ENCODE results near the gene ENPP6. TPM values are rescaled to one million over a fixed set of nuclear protein-coding genes. Genes with fewer than 3 reads are reported as not detected.

Gene ENPP6
- polyA plus RNA-seq, 1 donor from 2014 or later: not detected

GRCh38 chr4:184265546-184266351 lies 48.1 kb upstream of the ENPP6 start:
- Histone ChIP-seq H3K9me2 (ENCODE audit: insufficient read depth, low read length) (no peaks in the 10 kb centered on the region), H3K4me2 (ENCODE audit: low read length) (no peak overlapping the region), H3F3A (ENCODE audit: insufficient read depth, low read length, poor library complexity, severe bottlenecking) (no peaks in the 10 kb centered on the region), H4K20me1 (ENCODE audit: insufficient read depth) (no peaks in the 10 kb centered on the region), H3K36me3 (ENCODE audit: insufficient read depth, low read length) (no peaks in the 10 kb centered on the region), H3K9me3 (ENCODE audit: low read length) (no peaks in the 10 kb centered on the region), H2AFZ (ENCODE audit: low read depth, low read length) (no peak overlapping the region), H3K79me2 (replicated peaks; ENCODE audit: insufficient read depth, low read length) (no peaks in the 10 kb centered on the region), H3K4me3 (ENCODE audit: low read length) (no peak overlapping the region), H3K27me3 (ENCODE audit: insufficient read depth, low read depth, low read length) (no peaks in the 10 kb centered on the region), H3K9ac (ENCODE audit: low read length) (no peak overlapping the region), H3K27ac (ENCODE audit: low read length) (no peak overlapping the region)
- TF ChIP-seq EP300 (conservative IDR thresholded peaks at IDR 0.05; ENCODE audit: poor library complexity, severe bottlenecking) (no peak), TAF1 (IDR thresholded peaks at IDR 0.05; ENCODE audit: low read depth) (no peak), CTCF (IDR thresholded peaks at IDR 0.05; ENCODE audit: poor library complexity, severe bottlenecking) (no peak), SMC3 (conservative IDR thresholded peaks at IDR 0.05; ENCODE audit: poor library complexity) (no peak), RAD21 (conservative IDR thresholded peaks at IDR 0.05) (no peak), POLR2AphosphoS5 (IDR thresholded peaks at IDR 0.05) (no peak), MXI1 (conservative IDR thresholded peaks at IDR 0.05; ENCODE audit: poor library complexity, severe bottlenecking) (no peak), EZH2 (IDR thresholded peaks at IDR 0.05; ENCODE audit: borderline replicate concordance, insufficient read depth, low read length, poor library complexity, severe bottlenecking) (no peak), REST (IDR thresholded peaks at IDR 0.05; ENCODE audit: borderline replicate concordance) (no peak)

- TF ChIP-seq REST (IDR thresholded peaks at IDR 0.05; ENCODE audit: borderline replicate concordance) (no peak), CTCF (IDR thresholded peaks at IDR 0.05; ENCODE audit: poor library complexity, severe bottlenecking) (peak; percentile 94), RAD21 (conservative IDR thresholded peaks at IDR 0.05) (peak; percentile 93), MXI1 (conservative IDR thresholded peaks at IDR 0.05; ENCODE audit: poor library complexity, severe bottlenecking) (no peak), SMC3 (conservative IDR thresholded peaks at IDR 0.05; ENCODE audit: poor library complexity) (peak; percentile 97), POLR2AphosphoS5 (IDR thresholded peaks at IDR 0.05) (no peak), EP300 (conservative IDR thresholded peaks at IDR 0.05; ENCODE audit: poor library complexity, severe bottlenecking) (no peak), TAF1 (IDR thresholded peaks at IDR 0.05; ENCODE audit: low read depth) (no peak), EZH2 (IDR thresholded peaks at IDR 0.05; ENCODE audit: borderline replicate concordance, insufficient read depth, low read length, poor library complexity, severe bottlenecking) (no peak)
- H3K4me3 ChIP-seq (ENCODE audit: low read length): no peak overlapping the region
- H2AFZ ChIP-seq (ENCODE audit: low read depth, low read length): peak overlapping the region; percentile 56
- H3K9me2 ChIP-seq (ENCODE audit: insufficient read depth, low read length): no peaks in the 10 kb centered on the region
- H3K27ac ChIP-seq (ENCODE audit: low read length): no peak overlapping the region
- H3K27me3 ChIP-seq (ENCODE audit: insufficient read depth, low read depth, low read length): no peaks in the 10 kb centered on the region
- H4K20me1 ChIP-seq (ENCODE audit: insufficient read depth): no peaks in the 10 kb centered on the region
- H3K79me2 ChIP-seq (replicated peaks; ENCODE audit: insufficient read depth, low read length): no peaks in the 10 kb centered on the region
- no peak overlapping the region for H3K4me2 ChIP-seq (ENCODE audit: low read length)
- no peaks in the 10 kb centered on the region for H3F3A ChIP-seq (ENCODE audit: insufficient read depth, low read length, poor library complexity, severe bottlenecking)
- no peaks in the 10 kb centered on the region for H3K9me3 ChIP-seq (ENCODE audit: low read length)
- H3K9ac ChIP-seq (ENCODE audit: low read length): no peak overlapping the region
- H3K36me3 ChIP-seq (ENCODE audit: insufficient read depth, low read length): no peaks in the 10 kb centered on the region
These were observed 46.4 kb upstream of the ENPP6 start for GRCh38 chr4:184263910-184264732.

Data from neural cell (in vitro differentiated cells).